HepG2 (cell line): ENCODE measurements around the gene ZNF48.

Experiments
- BCLAF1 ChIP-seq: fragments of 450-650 bp; IDR thresholded peaks from 2 replicates; pipeline ENCODE4 v1.6.1; 2017; ENCODE audit warnings: mild to moderate bottlenecking
- CCAR2 ChIP-seq: fragments of 200-400 bp; formaldehyde crosslinking; optimal IDR thresholded peaks from 2 replicates; pipeline ENCODE3; 2018; ENCODE audit warnings: low read depth, mild to moderate bottlenecking, low read length, moderate library complexity
- KAT7 ChIP-seq: IDR thresholded peaks from 2 replicates; pipeline ENCODE4 v1.6.1; 2018; ENCODE audit warnings: borderline replicate concordance, missing compliant biosample characterization
- POLR2AphosphoS5 ChIP-seq: IDR thresholded peaks from 2 replicates; pipeline ENCODE4 v1.6.1; 2012; ENCODE audit warnings: low read depth, low read length
- ZBTB49 ChIP-seq: sonication (generic); formaldehyde crosslinking; IDR thresholded peaks from 2 replicates; pipeline ENCODE4 v1.4.0; 2020; ENCODE audit warnings: missing genetic modification reagents, borderline replicate concordance

DNA sequence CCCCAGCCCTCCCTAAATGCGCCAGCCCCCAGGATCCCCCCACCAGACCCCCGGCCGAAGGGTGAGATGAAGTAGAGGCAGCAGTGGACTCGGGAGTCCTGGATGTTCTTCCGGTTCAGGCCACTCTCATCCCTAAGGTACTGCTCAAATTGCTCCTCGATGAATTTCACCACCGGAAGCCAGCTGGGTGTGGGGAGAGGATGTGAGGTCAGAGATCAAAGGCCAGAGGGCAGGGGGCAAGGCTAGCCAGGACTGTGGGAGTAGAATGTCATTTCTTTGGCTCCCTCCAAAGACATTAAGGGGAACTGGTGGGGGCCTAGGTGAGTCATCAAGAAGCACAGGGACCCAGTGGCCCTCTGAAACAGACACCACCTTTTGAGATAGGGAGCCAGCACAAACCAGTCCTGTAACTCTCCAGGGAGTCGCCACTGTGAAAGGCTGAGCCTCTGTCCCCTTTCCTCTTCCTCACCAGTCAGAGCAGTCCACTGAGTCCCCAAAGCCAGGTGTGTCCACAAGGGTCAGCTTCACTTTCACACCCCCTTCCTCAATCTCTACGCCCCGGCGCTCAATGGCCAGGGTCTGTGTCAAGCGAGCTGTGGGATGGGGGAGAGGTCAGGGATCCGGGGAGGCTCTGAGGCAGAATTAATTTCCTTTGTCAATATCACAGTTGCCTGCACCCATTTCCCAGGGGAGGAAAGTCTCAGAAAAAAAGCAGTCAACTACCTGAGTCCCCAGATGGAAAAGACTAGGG is 13.8 kb upstream of the ZNF48 start:
- TF ChIP-seq CCAR2 = no peak
- no peak for TF ChIP-seq ZBTB49
- no peak for TF ChIP-seq KAT7 (CRISPR knock-in tag)
- no peak for TF ChIP-seq BCLAF1
- TF ChIP-seq POLR2AphosphoS5 = no peak
